Left cardiac atrium (tissue), 4 donors: ENCODE data around the gene AGFG1. TPM values are rescaled to one million over a fixed set of nuclear protein-coding genes. Genes with fewer than 3 reads are reported as not detected.

Experiments
- ATAC-seq, 2 donors: fragments of 200-7000 bp; cut with Tn5 transposase; one replicate each; pipeline ENCODE4 v1.9.1; 2020; ENCODE audit warnings: mild to moderate bottlenecking in 2 of 2, moderate library complexity in 2 of 2
- DNase-seq: peaks from one replicate; pipeline ENCODE4 v3.0.0-alpha.2; 2020
- intact Hi-C, 2 donors: fragments of 100-400 bp; cut with DNase I; formaldehyde crosslinking; loops; one replicate each; pipeline versions ENCODE4 v1.14.1 to v1.15.1; 2022 to 2023
- total RNA-seq, 2 donors: library from RNA; stranded (reverse); fragmentation: NEBNext Ultra II Directional; extraction: Animal tissue kit (Norgen Biotek cat#: 25700); gene quantifications; one replicate each; pipeline ENCODE4 v1.2.1, GENCODE V29; 2021
- donor health status: DM: no; HTN: yes; CAD: no.
- donor health status: DM: no; HTN: yes; CAD: no; lungs with severe emphysema.
- donor health status: DM: yes; HTN: yes; CAD: no.
- donor health status: Dilated cardiomyopathy.

Gene AGFG1
- total RNA-seq, 2 donors from 2014 or later = 61.4 to 78.2 TPM

GRCh38 chr2:227460070-227460485 lies 11.9 kb upstream of the AGFG1 start:
- intact Hi-C loops = no loop called here
- DNase-seq = no peak
- peak in 1 of 2 donors; percentile 16 for ATAC-seq

GRCh38 chr2:227460833-227461232 lies 11.1 kb upstream of the AGFG1 start:
- intact Hi-C loops = no loop called here
- DNase-seq = no peak
- ATAC-seq = no peak

GRCh38 chr2:227461811-227462461 lies 10.0 kb upstream of the AGFG1 start:
- DNase-seq (no peak), ATAC-seq (no peak)
- intact Hi-C loops = no loop called here

- no peak for DNase-seq
- intact Hi-C loops = no loop called here
- ATAC-seq = no peak
Measured at GRCh38 chr2:227462462-227462951, 9.4 kb upstream of the AGFG1 start.

GRCh38 chr2:227462972-227463931 lies 8.7 kb upstream of the AGFG1 start:
- no peak for ATAC-seq
- intact Hi-C loops = no loop called here
- DNase-seq = no peak

GRCh38 chr2:227464361-227464760 lies 7.6 kb upstream of the AGFG1 start:
- no peak for ATAC-seq
- DNase-seq = no peak
- intact Hi-C loops = no loop called here

GRCh38 chr2:227464851-227465250 lies 7.1 kb upstream of the AGFG1 start:
- ATAC-seq = no peak
- DNase-seq = no peak
- intact Hi-C loops = no loop called here

GRCh38 chr2:227466887-227467600 lies 4.9 kb upstream of the AGFG1 start:
- intact Hi-C loops = no loop called here
- DNase-seq (no peak), ATAC-seq (no peak)

GRCh38 chr2:227471412-227471811 lies 544 bp upstream of the AGFG1 start:
- ATAC-seq (no peak), DNase-seq (no peak)
- intact Hi-C loops = loop anchor here in 1 of 2 donors (10.0 kb wide), 1 partner anchor 67 kb away; no protein-coding TSS in a partner anchor

GRCh38 chr2:227472265-227473121 lies 537 bp downstream of the AGFG1 start:
- intact Hi-C loops = loop anchor here in 1 of 2 donors (10.0 kb wide), 1 partner anchor 68 kb away; no protein-coding TSS in a partner anchor
- ATAC-seq = peak; percentile 82 to 84
- DNase-seq = peak; percentile 65

- DNase-seq (no peak), ATAC-seq (no peak)
- intact Hi-C loops = loop anchor here in 1 of 2 donors (10.0 kb wide), 1 partner anchor 68 kb away; no protein-coding TSS in a partner anchor
Measured at GRCh38 chr2:227473122-227473461, 1.1 kb downstream of the AGFG1 start.

- DNase-seq (no peak), ATAC-seq (peak in 1 of 2 donors; percentile 38)
- intact Hi-C loops = loop anchor here in 1 of 2 donors (10.0 kb wide), 1 partner anchor 69 kb away; no protein-coding TSS in a partner anchor
Measured at GRCh38 chr2:227473806-227474205, 1.9 kb downstream of the AGFG1 start.

GRCh38 chr2:227474410-227474809 lies 2.5 kb downstream of the AGFG1 start:
- no peak for ATAC-seq
- DNase-seq = no peak
- intact Hi-C loops = loop anchor here in 1 of 2 donors (10.0 kb wide), 1 partner anchor 70 kb away; no protein-coding TSS in a partner anchor

GRCh38 chr2:227477291-227477690 lies 5.3 kb downstream of the AGFG1 start:
- ATAC-seq (no peak), DNase-seq (no peak)
- intact Hi-C loops = loop anchor here in 1 of 2 donors (5.0 to 10.0 kb wide), 2 partner anchors 72 to 290 kb away; no protein-coding TSS in a partner anchor

GRCh38 chr2:227479865-227480475 lies 8.0 kb downstream of the AGFG1 start:
- intact Hi-C loops = loop anchor here in 1 of 2 donors (5.0 to 10.0 kb wide), 2 partner anchors 75 to 287 kb away; no protein-coding TSS in a partner anchor
- DNase-seq (no peak), ATAC-seq (peak; percentile 72 to 80)

GRCh38 chr2:227480528-227480927 lies 8.6 kb downstream of the AGFG1 start:
- DNase-seq = no peak
- no peak for ATAC-seq
- intact Hi-C loops = no loop called here

- intact Hi-C loops = no loop called here
Measured at GRCh38 chr2:227482638-227483340, 10.8 kb downstream of the AGFG1 start.

More at GRCh38 chr2:227482638-227483340, 10.8 kb downstream of the AGFG1 start:
- DNase-seq (no peak), ATAC-seq (peak in 1 of 2 donors; percentile 54)
